Sigmoid colon (tissue), 3 donors: Measurements from ENCODE around the gene LPAR3.

ENCODE experiments used
- CTCF ChIP-seq, 4 experiments: fragments of 450-650 bp in 3 of 4; fragments of 200-600 bp in 1 of 4; IDR thresholded peaks; one replicate each; pipeline ENCODE4 v1.5.1; 2016 to 2019; ENCODE audit warnings: antibody characterized with exemption in 4 of 4, mild to moderate bottlenecking in 3 of 4, moderate library complexity in 2 of 4
- POLR2A ChIP-seq, 2 donors: fragments of 450-650 bp; IDR thresholded peaks; one replicate each; pipeline ENCODE4 v1.6.1; 2016; ENCODE audit warnings: antibody characterized with exemption in 2 of 2, mild to moderate bottlenecking in 2 of 2, moderate library complexity in 2 of 2

GRCh38 chr1:84840346-84840745 is 52.7 kb downstream of the LPAR3 start:
- no peak for TF ChIP-seq POLR2A (IDR thresholded peaks at IDR 0.05)
- TF ChIP-seq CTCF (IDR thresholded peaks at IDR 0.05), result no peak
